OCI-LY3 (cell line): ENCODE results near the gene FASLG.

Experiments used
- H2AFZ ChIP-seq: fragments of 200-600, 300-600 bp; shearing (Covaris generic); 2 replicates; pipeline ENCODE4 v1.6.0; 2014; ENCODE audit warnings: antibody characterized with exemption, low read depth, low read length
- H3K27ac ChIP-seq: fragments of 200-600, 300-600 bp; sonication (generic); 2 replicates; pipeline ENCODE4 v1.5.1; 2014; ENCODE audit warnings: mild to moderate bottlenecking, low read length, moderate library complexity, mixed read lengths
- H3K27me3 ChIP-seq: fragments of 200-600, 300-600 bp; sonication (generic); 2 replicates; pipeline ENCODE4 v1.6.1; 2014; ENCODE audit warnings: low read depth, low read length, mixed read lengths
- H3K36me3 ChIP-seq: fragments of 200-600, 300-600 bp; sonication (generic); replicated peaks from 2 replicates; pipeline ENCODE3; 2014; ENCODE audit warnings: low read depth, low read length, mixed read lengths
- H3K4me1 ChIP-seq: fragments of 300-600, 200-600 bp; sonication (generic); 2 replicates; pipeline ENCODE4 v1.6.1; 2014; ENCODE audit warnings: low read length, mixed read lengths
- H3K4me2 ChIP-seq: fragments of 200-600, 300-600 bp; sonication (generic); 2 replicates; pipeline ENCODE4 v1.6.1; 2014; ENCODE audit warnings: low read length, mixed read lengths
- H3K4me3 ChIP-seq: fragments of 300-600, 200-600 bp; sonication (generic); 2 replicates; pipeline ENCODE4 v1.5.1; 2014; ENCODE audit warnings: antibody characterized with exemption, mild to moderate bottlenecking, low read length, moderate library complexity
- H3K79me2 ChIP-seq: fragments of 300-600, 200-600 bp; shearing (Covaris generic); 2 replicates; pipeline ENCODE4 v1.6.1; 2014; ENCODE audit warnings: mild to moderate bottlenecking, low read length, mixed read lengths
- H3K9ac ChIP-seq: fragments of 300-600, 200-600 bp; shearing (Covaris generic); 2 replicates; pipeline ENCODE4 v1.6.0; 2014; ENCODE audit warnings: mild to moderate bottlenecking, low read length, moderate library complexity
- H3K9me3 ChIP-seq: fragments of 200-600, 300-600 bp; shearing (Covaris generic); 2 replicates; pipeline ENCODE4 v1.6.1; 2014; ENCODE audit warnings: low read length, mixed read lengths; ENCODE audit not compliant: insufficient read depth
- H4K20me1 ChIP-seq: fragments of 200-600, 300-600 bp; sonication (generic); 2 replicates; pipeline ENCODE4 v1.6.1; 2016; ENCODE audit warnings: low read length, mixed read lengths; ENCODE audit not compliant: insufficient read depth
- CTCF ChIP-seq: fragments of 200-600, 300-600 bp; sonication (generic); IDR thresholded peaks from 2 replicates; pipeline ENCODE4 v1.5.1; 2014; ENCODE audit warnings: antibody characterized with exemption, low read length, low read depth
- EZH2phosphoT487 ChIP-seq: fragments of 200-600 bp; shearing (Covaris generic); IDR thresholded peaks from 2 replicates; pipeline ENCODE4 v1.6.1; 2018; ENCODE audit warnings: antibody characterized with exemption, mixed run types, low read depth

FASLG gene

GRCh38 chr1:172658871-172659453 is at the start of gene FASLG:
Gene FASLG (plus strand): TSS chr1:172659103. CDS start chr1:172659202, 99 bp downstream.
- H3K9ac ChIP-seq, result no peak within 1 kb of the TSS
- no peak within 1 kb of the TSS for H3K27ac ChIP-seq
- H3K4me2 ChIP-seq, result no peak within 1 kb of the TSS
- peaks cover 29% of the 10 kb centered on the region for H3K4me1 ChIP-seq
- H3K36me3 ChIP-seq, result no peaks in the 10 kb centered on the region
- no peaks in the 10 kb centered on the region for H4K20me1 ChIP-seq
- H2AFZ ChIP-seq, result no peak within 1 kb of the TSS
- H3K9me3 ChIP-seq, result no peaks in the 10 kb centered on the region
- no peak for TF ChIP-seq EZH2phosphoT487
- no peak for TF ChIP-seq CTCF
- no peaks in the 10 kb centered on the region for H3K79me2 ChIP-seq
- no peak within 1 kb of the TSS for H3K4me3 ChIP-seq
- H3K27me3 ChIP-seq, result peaks cover 49% of the 10 kb centered on the region

- H3K27me3 ChIP-seq, result no peaks in the 10 kb centered on the region
- no peak for TF ChIP-seq EZH2phosphoT487
- peak; percentile 80 for TF ChIP-seq CTCF
- no peak overlapping the region for H3K9ac ChIP-seq
- no peaks in the 10 kb centered on the region for H4K20me1 ChIP-seq
- H3K4me1 ChIP-seq, result no peaks in the 10 kb centered on the region
- peaks cover 16% of the 10 kb centered on the region for H3K36me3 ChIP-seq
- no peaks in the 10 kb centered on the region for H3K9me3 ChIP-seq
- H2AFZ ChIP-seq, result no peak overlapping the region
- H3K79me2 ChIP-seq, result no peaks in the 10 kb centered on the region
- no peak overlapping the region for H3K4me3 ChIP-seq
- no peak overlapping the region for H3K27ac ChIP-seq
- H3K4me2 ChIP-seq, result no peak overlapping the region
Measured at GRCh38 chr1:172609528-172609927, 49.4 kb upstream of the FASLG start.

- H3K79me2 ChIP-seq, result no peaks in the 10 kb centered on the region
- H4K20me1 ChIP-seq, result no peaks in the 10 kb centered on the region
- no peak overlapping the region for H3K4me3 ChIP-seq
- H3K4me1 ChIP-seq, result no peaks in the 10 kb centered on the region
- no peak overlapping the region for H3K27ac ChIP-seq
- no peaks in the 10 kb centered on the region for H3K27me3 ChIP-seq
- no peak for TF ChIP-seq EZH2phosphoT487
- no peak for TF ChIP-seq CTCF
- H3K9me3 ChIP-seq, result no peaks in the 10 kb centered on the region
- H3K9ac ChIP-seq, result no peak overlapping the region
- no peak overlapping the region for H2AFZ ChIP-seq
- peaks cover 16% of the 10 kb centered on the region for H3K36me3 ChIP-seq
- H3K4me2 ChIP-seq, result no peak overlapping the region
Measured at GRCh38 chr1:172612478-172612877, 46.4 kb upstream of the FASLG start.

- Histone ChIP-seq H2AFZ (no peak overlapping the region), H3K27ac (no peak overlapping the region), H3K27me3 (no peaks in the 10 kb centered on the region), H4K20me1 (no peaks in the 10 kb centered on the region), H3K36me3 (peaks cover 16% of the 10 kb centered on the region), H3K79me2 (no peaks in the 10 kb centered on the region), H3K9me3 (no peaks in the 10 kb centered on the region), H3K9ac (no peak overlapping the region), H3K4me1 (no peaks in the 10 kb centered on the region), H3K4me2 (no peak overlapping the region), H3K4me3 (no peak overlapping the region)
- TF ChIP-seq CTCF (no peak), EZH2phosphoT487 (no peak)
Measured at GRCh38 chr1:172613294-172613693, 45.6 kb upstream of the FASLG start.
